Memory B cell (primary cell): Measurements from ENCODE around the gene RNF38.
"Not testable (repeated sequence)": the region's sequence is repeated elsewhere in the genome, so short reads cannot be mapped to it uniquely, and the experiment has no call there.

Source experiments
- ATAC-seq: fragments of 150-1000 bp; cut with Tn5 transposase; 2 replicates; pipeline ENCODE4 v1.10.0; 2021; ENCODE audit warnings: low read depth, mild to moderate bottlenecking, moderate library complexity
- DNase-seq, 2 donors: peaks; one replicate each; pipeline ENCODE4 v3.0.0; 2022; ENCODE audit warnings: low spot score in 2 of 2
- H3K27ac Mint-ChIP-seq: one replicate; pipeline ENCODE4 v1.8.0; 2022; ENCODE audit warnings: mild to moderate bottlenecking, moderate library complexity, mixed read lengths
- H3K27me3 Mint-ChIP-seq: one replicate; pipeline ENCODE4 v1.8.0; 2022; ENCODE audit warnings: mixed read lengths
- H3K36me3 Mint-ChIP-seq: one replicate; pipeline ENCODE4 v1.8.0; 2022; ENCODE audit warnings: mild to moderate bottlenecking, mixed read lengths
- H3K4me1 Mint-ChIP-seq: one replicate; pipeline ENCODE4 v1.8.0; 2022; ENCODE audit warnings: mixed read lengths
- H3K4me3 Mint-ChIP-seq: one replicate; pipeline ENCODE4 v1.8.0; 2022; ENCODE audit warnings: mild to moderate bottlenecking, moderate library complexity, mixed read lengths
- H3K9me3 Mint-ChIP-seq: one replicate; pipeline ENCODE4 v1.8.0; 2022; ENCODE audit warnings: mixed read lengths

RNF38 gene

GRCh38 chr9:36399980-36400331, at the start of gene RNF38:
Gene RNF38 (minus strand): TSS chr9:36400269. CDS start chr9:36400108, 161 bp downstream.
- Mint-ChIP-seq H3K36me3 (peaks cover 10% of the 10 kb centered on the region), H3K27ac (peak within 1 kb of the TSS; percentile 96), H3K9me3 (no peaks in the 10 kb centered on the region), H3K4me1 (peaks cover 28% of the 10 kb centered on the region), H3K4me3 (peak within 1 kb of the TSS; percentile 92), H3K27me3 (no peaks in the 10 kb centered on the region)
- DNase-seq (no peak), ATAC-seq (peak; percentile 45)

- Mint-ChIP-seq H3K4me1 (peaks cover 16% of the 10 kb centered on the region), H3K27ac (peak overlapping the region; percentile 41)
- H3K9me3 Mint-ChIP-seq, DNase-seq, ATAC-seq, H3K4me3 Mint-ChIP-seq, H3K27me3 Mint-ChIP-seq, H3K36me3 Mint-ChIP-seq: not testable (repeated sequence)
Observed at GRCh38 chr9:36448555-36448954, 48.5 kb upstream of the RNF38 start.

- Mint-ChIP-seq H3K27me3 (no peaks in the 10 kb centered on the region), H3K36me3 (peaks cover 8% of the 10 kb centered on the region), H3K4me3 (no peak overlapping the region), H3K4me1 (peaks cover 18% of the 10 kb centered on the region), H3K9me3 (no peaks in the 10 kb centered on the region), H3K27ac (peak overlapping the region; percentile 41)
- no peak for DNase-seq
- ATAC-seq: no peak
Observed at GRCh38 chr9:36448017-36448416, 47.9 kb upstream of the RNF38 start.

- H3K27me3 Mint-ChIP-seq, DNase-seq, H3K27ac Mint-ChIP-seq, H3K4me3 Mint-ChIP-seq, H3K9me3 Mint-ChIP-seq, ATAC-seq, H3K36me3 Mint-ChIP-seq: not testable (repeated sequence)
- H3K4me1 Mint-ChIP-seq: peaks cover 22% of the 10 kb centered on the region
Observed at GRCh38 chr9:36446678-36447077, 46.6 kb upstream of the RNF38 start.

- no peak for ATAC-seq
- no peak overlapping the region for H3K4me3 Mint-ChIP-seq
- H3K9me3 Mint-ChIP-seq: no peaks in the 10 kb centered on the region
- no peaks in the 10 kb centered on the region for H3K27me3 Mint-ChIP-seq
- no peak for DNase-seq
- no peak overlapping the region for H3K27ac Mint-ChIP-seq
- H3K36me3 Mint-ChIP-seq: peaks cover 3% of the 10 kb centered on the region
- H3K4me1 Mint-ChIP-seq: peaks cover 22% of the 10 kb centered on the region
Observed at GRCh38 chr9:36445800-36446361, 45.8 kb upstream of the RNF38 start.

- Mint-ChIP-seq H3K36me3 (peaks cover 3% of the 10 kb centered on the region), H3K4me1 (peaks cover 22% of the 10 kb centered on the region), H3K27ac (no peak overlapping the region), H3K9me3 (no peaks in the 10 kb centered on the region), H3K27me3 (no peaks in the 10 kb centered on the region), H3K4me3 (no peak overlapping the region)
- DNase-seq: no peak
- no peak for ATAC-seq
Observed at GRCh38 chr9:36444203-36444602, 44.1 kb upstream of the RNF38 start.

- no peak for DNase-seq
- ATAC-seq: no peak
- no peak overlapping the region for H3K27ac Mint-ChIP-seq
- H3K36me3 Mint-ChIP-seq: peaks cover 3% of the 10 kb centered on the region
- H3K27me3 Mint-ChIP-seq: no peaks in the 10 kb centered on the region
- no peak overlapping the region for H3K4me3 Mint-ChIP-seq
- no peaks in the 10 kb centered on the region for H3K9me3 Mint-ChIP-seq
- peaks cover 22% of the 10 kb centered on the region for H3K4me1 Mint-ChIP-seq
Observed at GRCh38 chr9:36443581-36443980, 43.5 kb upstream of the RNF38 start.

GRCh38 chr9:36442710-36443109, 42.6 kb upstream of the RNF38 start:
- H3K27me3 Mint-ChIP-seq: no peaks in the 10 kb centered on the region
- peaks cover 3% of the 10 kb centered on the region for H3K36me3 Mint-ChIP-seq
- ATAC-seq (no peak), DNase-seq (no peak)
- no peaks in the 10 kb centered on the region for H3K9me3 Mint-ChIP-seq
- no peak overlapping the region for H3K27ac Mint-ChIP-seq
- no peak overlapping the region for H3K4me3 Mint-ChIP-seq
- peaks cover 21% of the 10 kb centered on the region for H3K4me1 Mint-ChIP-seq

- no peaks in the 10 kb centered on the region for H3K27me3 Mint-ChIP-seq
- H3K4me1 Mint-ChIP-seq: peaks cover 23% of the 10 kb centered on the region
Observed at GRCh38 chr9:36441966-36442365, 41.9 kb upstream of the RNF38 start.

GRCh38 chr9:36438536-36439236, 38.6 kb upstream of the RNF38 start:
- Mint-ChIP-seq H3K9me3 (no peaks in the 10 kb centered on the region), H3K36me3 (no peaks in the 10 kb centered on the region), H3K4me1 (peaks cover 13% of the 10 kb centered on the region), H3K27ac (no peak overlapping the region), H3K4me3 (no peak overlapping the region), H3K27me3 (no peaks in the 10 kb centered on the region)
- ATAC-seq: no peak
- DNase-seq: no peak

More at GRCh38 chr9:36441966-36442365, 41.9 kb upstream of the RNF38 start:
- Mint-ChIP-seq H3K4me3 (no peak overlapping the region), H3K36me3 (peaks cover 3% of the 10 kb centered on the region), H3K27ac (no peak overlapping the region), H3K9me3 (no peaks in the 10 kb centered on the region)
- ATAC-seq: no peak
- no peak for DNase-seq

GRCh38 chr9:36437790-36438189, 37.7 kb upstream of the RNF38 start:
- Mint-ChIP-seq H3K27me3 (no peaks in the 10 kb centered on the region), H3K4me3 (no peak overlapping the region), H3K4me1 (peaks cover 10% of the 10 kb centered on the region), H3K27ac (peak overlapping the region; percentile 31), H3K36me3 (no peaks in the 10 kb centered on the region), H3K9me3 (no peaks in the 10 kb centered on the region)
- no peak for DNase-seq
- ATAC-seq: no peak

GRCh38 chr9:36436909-36437308, 36.8 kb upstream of the RNF38 start:
- Mint-ChIP-seq H3K27me3 (no peaks in the 10 kb centered on the region), H3K9me3 (no peaks in the 10 kb centered on the region), H3K36me3 (no peaks in the 10 kb centered on the region), H3K4me3 (no peak overlapping the region), H3K27ac (no peak overlapping the region), H3K4me1 (peaks cover 7% of the 10 kb centered on the region)
- ATAC-seq (no peak), DNase-seq (no peak)

- H3K4me1 Mint-ChIP-seq: peaks cover 6% of the 10 kb centered on the region
- peaks cover 3% of the 10 kb centered on the region for H3K36me3 Mint-ChIP-seq
- no peak overlapping the region for H3K4me3 Mint-ChIP-seq
- H3K9me3 Mint-ChIP-seq: no peaks in the 10 kb centered on the region
- H3K27me3 Mint-ChIP-seq: no peaks in the 10 kb centered on the region
- no peak overlapping the region for H3K27ac Mint-ChIP-seq
- DNase-seq (no peak), ATAC-seq (no peak)
Observed at GRCh38 chr9:36433386-36433785, 33.3 kb upstream of the RNF38 start.

GRCh38 chr9:36431078-36431477, 31.0 kb upstream of the RNF38 start:
- Mint-ChIP-seq H3K36me3 (peaks cover 8% of the 10 kb centered on the region), H3K27ac (no peak overlapping the region), H3K4me3 (no peak overlapping the region), H3K4me1 (peaks cover 4% of the 10 kb centered on the region), H3K9me3 (no peaks in the 10 kb centered on the region), H3K27me3 (no peaks in the 10 kb centered on the region)
- no peak for DNase-seq
- no peak for ATAC-seq

GRCh38 chr9:36426945-36427344, 26.9 kb upstream of the RNF38 start:
- Mint-ChIP-seq H3K27me3 (no peaks in the 10 kb centered on the region), H3K9me3 (no peaks in the 10 kb centered on the region), H3K4me1 (peaks cover 9% of the 10 kb centered on the region), H3K27ac (no peak overlapping the region), H3K36me3 (peaks cover 18% of the 10 kb centered on the region), H3K4me3 (no peak overlapping the region)
- no peak for ATAC-seq
- no peak for DNase-seq
